ENCODE data around the gene LINC01488.

LINC01488 gene

GRCh38 chr11:69459848-69460539 lies 21.5 kb upstream of the LINC01488 start:
- Histone ChIP-seq H3K36me3 (ENCODE audit: insufficient read depth, low read depth, low read length) (no peaks in the 10 kb centered on the region), H3K27ac (ENCODE audit: low read length) (no peak overlapping the region), H3K4me1 (ENCODE audit: insufficient read depth, low read length) (peaks cover 3% of the 10 kb centered on the region; the same call in 1 of the 2 replicates), H3K9me3 (ENCODE audit: insufficient read depth, low read depth, low read length) (no peaks in the 10 kb centered on the region; the same call in none of the 2 replicates), H3K9ac (ENCODE audit: low read depth, low read length) (no peak overlapping the region), H3K4me3 (ENCODE audit: low read length) (no peak overlapping the region), H3K27me3 (ENCODE audit: insufficient read depth, low read length) (no peaks in the 10 kb centered on the region)

- Histone ChIP-seq H3K4me1 (ENCODE audit: insufficient read depth, low read length) (peaks cover 3% of the 10 kb centered on the region; the same call in 1 of the 2 replicates), H3K4me3 (ENCODE audit: low read length) (no peak overlapping the region), H3K9me3 (ENCODE audit: insufficient read depth, low read depth, low read length) (no peaks in the 10 kb centered on the region; the same call in none of the 2 replicates), H3K27ac (ENCODE audit: low read length) (no peak overlapping the region), H3K27me3 (ENCODE audit: insufficient read depth, low read length) (no peaks in the 10 kb centered on the region), H3K36me3 (ENCODE audit: insufficient read depth, low read depth, low read length) (no peaks in the 10 kb centered on the region), H3K9ac (ENCODE audit: low read depth, low read length) (no peak overlapping the region)
Observed at GRCh38 chr11:69460540-69461257, 20.8 kb upstream of the LINC01488 start.

GRCh38 chr11:69461272-69461962 lies 20.0 kb upstream of the LINC01488 start:
- peaks cover 3% of the 10 kb centered on the region; the same call in 1 of the 2 replicates for H3K4me1 ChIP-seq (ENCODE audit: insufficient read depth, low read length)
- H3K36me3 ChIP-seq (ENCODE audit: insufficient read depth, low read depth, low read length) = no peaks in the 10 kb centered on the region
- H3K27ac ChIP-seq (ENCODE audit: low read length) = no peak overlapping the region
- H3K9ac ChIP-seq (ENCODE audit: low read depth, low read length) = no peak overlapping the region
- no peaks in the 10 kb centered on the region for H3K27me3 ChIP-seq (ENCODE audit: insufficient read depth, low read length)
- H3K9me3 ChIP-seq (ENCODE audit: insufficient read depth, low read depth, low read length) = no peaks in the 10 kb centered on the region; the same call in none of the 2 replicates
- H3K4me3 ChIP-seq (ENCODE audit: low read length) = no peak overlapping the region

GRCh38 chr11:69462106-69462951 lies 19.1 kb upstream of the LINC01488 start:
- H3K9me3 ChIP-seq (ENCODE audit: insufficient read depth, low read depth, low read length) = no peaks in the 10 kb centered on the region; the same call in none of the 2 replicates
- peaks cover 3% of the 10 kb centered on the region; the same call in 1 of the 2 replicates for H3K4me1 ChIP-seq (ENCODE audit: insufficient read depth, low read length)
- no peak overlapping the region for H3K27ac ChIP-seq (ENCODE audit: low read length)
- no peak overlapping the region for H3K9ac ChIP-seq (ENCODE audit: low read depth, low read length)
- no peaks in the 10 kb centered on the region for H3K36me3 ChIP-seq (ENCODE audit: insufficient read depth, low read depth, low read length)
- H3K4me3 ChIP-seq (ENCODE audit: low read length) = no peak overlapping the region
- H3K27me3 ChIP-seq (ENCODE audit: insufficient read depth, low read length) = no peaks in the 10 kb centered on the region

- H3K9me3 ChIP-seq (ENCODE audit: insufficient read depth, low read depth, low read length) = no peaks in the 10 kb centered on the region; the same call in none of the 2 replicates
- no peaks in the 10 kb centered on the region for H3K36me3 ChIP-seq (ENCODE audit: insufficient read depth, low read depth, low read length)
- peaks cover 3% of the 10 kb centered on the region; the same call in 1 of the 2 replicates for H3K4me1 ChIP-seq (ENCODE audit: insufficient read depth, low read length)
- no peak overlapping the region for H3K9ac ChIP-seq (ENCODE audit: low read depth, low read length)
- H3K27me3 ChIP-seq (ENCODE audit: insufficient read depth, low read length) = no peaks in the 10 kb centered on the region
- H3K4me3 ChIP-seq (ENCODE audit: low read length) = no peak overlapping the region
- H3K27ac ChIP-seq (ENCODE audit: low read length) = no peak overlapping the region
Observed at GRCh38 chr11:69463181-69463994, 18.1 kb upstream of the LINC01488 start.

- Histone ChIP-seq H3K9ac (ENCODE audit: low read depth, low read length) (no peak overlapping the region), H3K36me3 (ENCODE audit: insufficient read depth, low read depth, low read length) (no peaks in the 10 kb centered on the region), H3K4me3 (ENCODE audit: low read length) (no peak overlapping the region), H3K4me1 (ENCODE audit: insufficient read depth, low read length) (peaks cover 3% of the 10 kb centered on the region; the same call in 1 of the 2 replicates), H3K9me3 (ENCODE audit: insufficient read depth, low read depth, low read length) (no peaks in the 10 kb centered on the region; the same call in none of the 2 replicates), H3K27me3 (ENCODE audit: insufficient read depth, low read length) (no peaks in the 10 kb centered on the region), H3K27ac (ENCODE audit: low read length) (no peak overlapping the region)
Observed at GRCh38 chr11:69463995-69464960, 17.2 kb upstream of the LINC01488 start.

- H3K4me1 ChIP-seq (ENCODE audit: insufficient read depth, low read length) = peaks cover 3% of the 10 kb centered on the region; the same call in 1 of the 2 replicates
- no peak overlapping the region for H3K9ac ChIP-seq (ENCODE audit: low read depth, low read length)
- peaks cover 3% of the 10 kb centered on the region; the same call in 1 of the 2 replicates for H3K27me3 ChIP-seq (ENCODE audit: insufficient read depth, low read length)
- no peak overlapping the region for H3K27ac ChIP-seq (ENCODE audit: low read length)
- no peaks in the 10 kb centered on the region for H3K36me3 ChIP-seq (ENCODE audit: insufficient read depth, low read depth, low read length)
- no peak overlapping the region for H3K4me3 ChIP-seq (ENCODE audit: low read length)
- no peaks in the 10 kb centered on the region; the same call in none of the 2 replicates for H3K9me3 ChIP-seq (ENCODE audit: insufficient read depth, low read depth, low read length)
Observed at GRCh38 chr11:69465236-69466000, 16.0 kb upstream of the LINC01488 start.

- Histone ChIP-seq H3K4me1 (ENCODE audit: insufficient read depth, low read length) (peaks cover 3% of the 10 kb centered on the region; the same call in 1 of the 2 replicates), H3K4me3 (ENCODE audit: low read length) (no peak overlapping the region), H3K9me3 (ENCODE audit: insufficient read depth, low read depth, low read length) (no peaks in the 10 kb centered on the region), H3K9ac (ENCODE audit: low read depth, low read length) (no peak overlapping the region), H3K27me3 (ENCODE audit: insufficient read depth, low read length) (peaks cover 6% of the 10 kb centered on the region; the same call in 1 of the 2 replicates), H3K27ac (ENCODE audit: low read length) (no peak overlapping the region), H3K36me3 (ENCODE audit: insufficient read depth, low read depth, low read length) (no peaks in the 10 kb centered on the region)
Observed at GRCh38 chr11:69466039-69466438, 15.4 kb upstream of the LINC01488 start.

GRCh38 chr11:69467196-69467595 lies 14.3 kb upstream of the LINC01488 start:
- no peak overlapping the region for H3K9ac ChIP-seq (ENCODE audit: low read depth, low read length)
- no peak overlapping the region for H3K4me3 ChIP-seq (ENCODE audit: low read length)
- peaks cover 10% of the 10 kb centered on the region for H3K27me3 ChIP-seq (ENCODE audit: insufficient read depth, low read length)
- peaks cover 4% of the 10 kb centered on the region; the same call in 1 of the 2 replicates for H3K4me1 ChIP-seq (ENCODE audit: insufficient read depth, low read length)
- H3K36me3 ChIP-seq (ENCODE audit: insufficient read depth, low read depth, low read length) = no peaks in the 10 kb centered on the region
- no peak overlapping the region for H3K27ac ChIP-seq (ENCODE audit: low read length)
- no peaks in the 10 kb centered on the region for H3K9me3 ChIP-seq (ENCODE audit: insufficient read depth, low read depth, low read length)
